ENCODE measurements around the gene TEX14.
"Not testable (repeated sequence)": the region's sequence is repeated elsewhere in the genome, so short reads cannot be mapped to it uniquely, and the experiment has no call there.

The TEX14 gene

GRCh38 chr17:58686980-58687379 is 4.9 kb downstream of the TEX14 start:
- no peak for DNase-seq

GRCh38 chr17:58684462-58684861 is 7.4 kb downstream of the TEX14 start:
- DNase-seq: not testable (repeated sequence)

GRCh38 chr17:58684003-58684402 is 7.8 kb downstream of the TEX14 start:
- DNase-seq: no peak

GRCh38 chr17:58680038-58680369 is 11.8 kb downstream of the TEX14 start:
- DNase-seq: no peak

GRCh38 chr17:58679263-58680037 is 12.4 kb downstream of the TEX14 start:
- no peak for DNase-seq

- not testable (repeated sequence) for DNase-seq
Observed at GRCh38 chr17:58678287-58678686, 13.6 kb downstream of the TEX14 start.

- DNase-seq: no peak
Observed at GRCh38 chr17:58677194-58677880, 14.5 kb downstream of the TEX14 start.

GRCh38 chr17:58671969-58672368 is 19.9 kb downstream of the TEX14 start:
- no peak for DNase-seq

- no peak for DNase-seq
Observed at GRCh38 chr17:58669853-58670252, 22.0 kb downstream of the TEX14 start.

- no peak for DNase-seq
Observed at GRCh38 chr17:58668598-58668935, 23.3 kb downstream of the TEX14 start.

GRCh38 chr17:58667934-58668597 is 23.8 kb downstream of the TEX14 start:
- DNase-seq: no peak

- DNase-seq: no peak
Observed at GRCh38 chr17:58666858-58667267, 25.0 kb downstream of the TEX14 start.

- no peak for DNase-seq
Observed at GRCh38 chr17:58665946-58666857, 25.6 kb downstream of the TEX14 start.

- no peak for DNase-seq
Observed at GRCh38 chr17:58664302-58664701, 27.5 kb downstream of the TEX14 start.

GRCh38 chr17:58661499-58661898 is 30.3 kb downstream of the TEX14 start:
- DNase-seq: no peak

- no peak for DNase-seq
Observed at GRCh38 chr17:58660621-58661020, 31.2 kb downstream of the TEX14 start.

- not testable (repeated sequence) for DNase-seq
Observed at GRCh38 chr17:58659714-58660084, 32.1 kb downstream of the TEX14 start.

GRCh38 chr17:58658804-58659713 is 32.8 kb downstream of the TEX14 start:
- DNase-seq: peak; percentile 64

- DNase-seq: not testable (repeated sequence)
Observed at GRCh38 chr17:58657962-58658803, 33.7 kb downstream of the TEX14 start.

GRCh38 chr17:58648236-58648635 is 43.6 kb downstream of the TEX14 start:
- no peak for DNase-seq

GRCh38 chr17:58643147-58643546 is 48.7 kb downstream of the TEX14 start:
- DNase-seq: no peak

Measured in activated T-cell treated with anti-CD3 and anti-CD28 coated beads for 4 hours (primary cell).